ENCODE results near the gene GSE1. TPM values are rescaled to one million over a fixed set of nuclear protein-coding genes. Genes with fewer than 3 reads are reported as not detected.

GSE1 gene
- total RNA-seq, 4 donors from 2014 or later = 100 to 139 (median 120) TPM

GRCh38 chr16:85678016-85678415, 64.9 kb downstream of the GSE1 start:
- Histone ChIP-seq H3K27ac (peak overlapping the region in 2 of 4 donors; percentile 22 to 58), H3K4me3 (no peak overlapping the region), H3K27me3 (no peaks in the 10 kb centered on the region), H3K36me3 (peaks cover 0 to 20% (median 4%) of the 10 kb centered on the region in 4 donors), H3K9me3 (no peaks in the 10 kb centered on the region), H3K4me1 (peaks cover 0 to 44% (median 21%) of the 10 kb centered on the region in 4 donors)
- no peak for TF ChIP-seq POLR2AphosphoS5 (IDR thresholded peaks at IDR 0.05)
- no peak for TF ChIP-seq POLR2A (IDR thresholded peaks at IDR 0.05)
- TF ChIP-seq CTCF (IDR thresholded peaks at IDR 0.05) = no peak
- TF ChIP-seq EP300 (IDR thresholded peaks at IDR 0.05; ENCODE audit: low read depth) = no peak
- no peak for DNase-seq
- intact Hi-C loops (cut with DNase I; ENCODE audit: low total_unique reads) (no loop called here), in situ Hi-C loops (cut with MboI; ENCODE audit: low pct_ligation_motif_present in 1 of 4, low pct_unique_long_range_greater_than_20kb in 1 of 4, low sequenced_read_pairs in 3 of 4) (no loop called here)
- WGBS, 2 donors (ENCODE audit: low coverage in 1 of 2) = 78 to 82% methylated on average over 4 to 8 of the region's 8 CpGs

- peaks cover 0 to 36% (median 14%) of the 10 kb centered on the region in 4 donors for H3K4me1 ChIP-seq
- H3K27ac ChIP-seq = peak overlapping the region; percentile 22 to 58 (median 44)
- H3K9me3 ChIP-seq = no peaks in the 10 kb centered on the region
- intact Hi-C loops (cut with DNase I; ENCODE audit: low total_unique reads) (no loop called here), in situ Hi-C loops (cut with MboI; ENCODE audit: low pct_ligation_motif_present in 1 of 4, low pct_unique_long_range_greater_than_20kb in 1 of 4, low sequenced_read_pairs in 3 of 4) (no loop called here)
- 48 to 65% methylated on average over 4 to 5 of the region's 5 CpGs for whole genome bisulfite sequencing, 2 donors (ENCODE audit: low coverage in 1 of 2)
- no peak overlapping the region for H3K4me3 ChIP-seq
- no peak for TF ChIP-seq POLR2A (IDR thresholded peaks at IDR 0.05)
- peak in 1 of 5 experiments; percentile 9 for TF ChIP-seq CTCF (IDR thresholded peaks at IDR 0.05)
- DNase-seq = peak; percentile 70
- no peaks in the 10 kb centered on the region for H3K27me3 ChIP-seq
- H3K36me3 ChIP-seq = peaks cover 0 to 20% (median 3%) of the 10 kb centered on the region in 4 donors
These were observed 65.7 kb downstream of the GSE1 start for GRCh38 chr16:85678821-85679220.

- no peak for TF ChIP-seq POLR2AphosphoS5 (IDR thresholded peaks at IDR 0.05)
- no peak for TF ChIP-seq POLR2A (IDR thresholded peaks at IDR 0.05)
- TF ChIP-seq CTCF (IDR thresholded peaks at IDR 0.05) = no peak
- no peak for TF ChIP-seq EP300 (IDR thresholded peaks at IDR 0.05; ENCODE audit: low read depth)
- 80 to 94% methylated on average over 1 to 6 of the region's 6 CpGs for WGBS, 2 donors (ENCODE audit: low coverage in 1 of 2)
- peaks cover 0 to 18% (median 1%) of the 10 kb centered on the region in 4 donors for H3K36me3 ChIP-seq
- in situ Hi-C loops (cut with MboI; ENCODE audit: low pct_ligation_motif_present in 1 of 4, low pct_unique_long_range_greater_than_20kb in 1 of 4, low sequenced_read_pairs in 3 of 4) = no loop called here
- intact Hi-C loops (cut with DNase I; ENCODE audit: low total_unique reads) = no loop called here
- no peak overlapping the region for H3K4me3 ChIP-seq
- peak overlapping the region in 1 of 4 donors; percentile 41 for H3K27ac ChIP-seq
- no peak for DNase-seq
- H3K4me1 ChIP-seq = peaks cover 0 to 30% (median 11%) of the 10 kb centered on the region in 4 donors
- no peaks in the 10 kb centered on the region for H3K9me3 ChIP-seq
- H3K27me3 ChIP-seq = no peaks in the 10 kb centered on the region
These were observed 66.7 kb downstream of the GSE1 start for GRCh38 chr16:85679870-85680269.

- H3K27ac ChIP-seq = peak overlapping the region; percentile 25 to 55 (median 40)
- no peaks in the 10 kb centered on the region for H3K27me3 ChIP-seq
- no peak for DNase-seq
- TF ChIP-seq CTCF (IDR thresholded peaks at IDR 0.05) (no peak), EP300 (IDR thresholded peaks at IDR 0.05; ENCODE audit: low read depth) (no peak), POLR2A (IDR thresholded peaks at IDR 0.05) (no peak), POLR2AphosphoS5 (IDR thresholded peaks at IDR 0.05) (no peak)
- H3K9me3 ChIP-seq = no peaks in the 10 kb centered on the region
- no peak overlapping the region for H3K4me3 ChIP-seq
- intact Hi-C loops (cut with DNase I; ENCODE audit: low total_unique reads) = no loop called here
- in situ Hi-C loops (cut with MboI; ENCODE audit: low pct_ligation_motif_present in 1 of 4, low pct_unique_long_range_greater_than_20kb in 1 of 4, low sequenced_read_pairs in 3 of 4) = no loop called here
- WGBS, 2 donors (ENCODE audit: low coverage in 1 of 2) = 76 to 90% methylated on average over 3 to 6 of the region's 6 CpGs
- H3K4me1 ChIP-seq = peaks cover 0 to 30% (median 11%) of the 10 kb centered on the region in 4 donors
- peaks cover 0 to 12% (median 0%) of the 10 kb centered on the region in 4 donors for H3K36me3 ChIP-seq
These were observed 67.3 kb downstream of the GSE1 start for GRCh38 chr16:85680352-85680944.
